GM19351 (cell line): ENCODE measurements around the gene ZNHIT2.
"Not testable (repeated sequence)": the region's sequence is repeated elsewhere in the genome, so short reads cannot be mapped to it uniquely, and the experiment has no call there.

ENCODE experiments used
- ATAC-seq: cut with Tn5 transposase; IDR thresholded peaks from one replicate; pipeline ENCODE4 v1.9.1; 2021; ENCODE audit warnings: mild to moderate bottlenecking, moderate library complexity; ENCODE audit not compliant: unreplicated experiment

Gene ZNHIT2

DNA sequence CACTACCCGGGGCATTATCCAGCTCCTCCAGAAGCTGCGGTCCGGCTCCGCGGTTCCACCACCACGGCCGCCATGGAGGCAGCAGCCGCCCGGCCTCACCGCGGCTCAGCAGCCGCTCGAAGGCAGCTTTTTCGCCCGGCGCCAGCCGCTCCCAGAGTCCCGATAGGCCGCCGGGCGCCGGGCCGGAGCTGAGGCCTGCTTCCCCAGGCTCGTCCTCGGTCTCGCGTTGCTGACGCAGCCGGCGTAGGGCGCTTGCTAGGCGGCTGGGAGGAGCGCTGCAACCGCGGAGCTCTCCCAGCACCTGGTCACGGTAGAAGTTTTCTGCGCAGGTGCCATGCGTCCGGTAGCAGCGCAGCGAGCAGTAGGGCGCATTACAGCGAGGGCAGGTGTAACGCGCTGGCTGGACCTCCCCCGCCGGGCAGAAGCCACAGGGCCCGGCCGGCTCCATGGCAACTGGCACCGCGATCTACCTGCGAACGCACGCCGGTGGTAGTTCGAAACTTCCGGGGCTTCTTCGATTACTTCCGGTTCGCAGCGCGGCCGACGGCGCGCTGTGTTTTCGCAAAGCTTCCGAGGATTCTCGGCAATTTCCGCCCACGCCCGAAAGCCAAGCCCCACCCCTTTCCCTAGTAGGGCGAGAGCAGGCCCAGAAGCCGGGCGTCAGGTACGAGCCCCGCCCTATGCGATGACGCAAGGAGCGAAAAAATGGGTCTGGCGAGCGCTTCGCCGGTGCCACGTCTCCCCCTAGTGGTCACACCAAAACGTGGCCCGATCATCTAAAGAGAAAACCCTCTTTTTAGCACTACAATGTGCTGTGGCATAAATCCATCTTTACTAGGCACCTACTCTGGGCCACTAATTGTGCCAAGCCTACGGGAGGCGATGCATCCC, at the start of gene ZNHIT2:
Gene ZNHIT2, minus strand, starts transcription at position 496 of the 891 bp plus-strand sequence. Its CDS starts 48 bp downstream, at position 448.
- ATAC-seq, result peak; percentile 59

GRCh38 chr11:65166893-65167292, 49.4 kb upstream of the ZNHIT2 start:
- no peak for ATAC-seq

- ATAC-seq, result no peak
Observed at GRCh38 chr11:65165410-65166317, 48.2 kb upstream of the ZNHIT2 start.

GRCh38 chr11:65163684-65164083, 46.2 kb upstream of the ZNHIT2 start:
- ATAC-seq, result no peak

DNA sequence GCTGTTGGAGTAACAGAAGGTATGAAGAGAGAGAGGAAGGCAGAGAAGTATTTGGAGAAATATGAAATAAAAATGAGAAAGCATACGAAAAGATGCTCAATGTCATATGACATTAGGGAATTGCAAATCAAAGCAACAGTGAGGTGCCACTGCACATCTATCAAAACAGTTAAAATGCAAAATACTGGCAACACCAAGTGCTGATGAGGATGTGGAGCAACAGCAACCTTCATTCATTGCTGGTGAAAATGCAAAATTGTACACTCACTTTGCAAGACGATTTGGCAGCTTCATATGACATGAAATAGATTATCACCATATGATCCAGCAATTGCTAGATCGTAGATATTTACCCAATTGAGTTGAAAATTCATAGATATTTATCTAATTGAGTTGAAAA, 43.1 kb upstream of the ZNHIT2 start:
- no peak for ATAC-seq

DNA sequence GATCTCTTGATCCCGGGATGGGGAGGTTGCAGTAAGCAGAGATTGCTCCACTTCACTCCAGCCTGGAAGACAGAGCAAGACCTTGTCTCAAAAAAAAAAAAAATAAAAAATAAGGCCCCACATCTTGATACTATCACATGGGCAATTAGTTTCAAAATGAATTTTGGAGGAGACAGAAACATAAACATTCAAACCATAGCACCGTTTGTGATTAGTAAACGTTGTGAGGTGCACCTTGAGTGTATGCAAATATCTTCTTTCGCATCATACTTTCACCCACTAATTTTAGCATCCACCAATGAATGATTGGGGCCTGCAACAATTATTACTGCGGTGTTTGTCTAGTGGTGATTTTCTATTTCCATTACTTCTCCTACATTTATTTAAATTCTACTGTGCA, 41.5 kb upstream of the ZNHIT2 start:
- ATAC-seq, result no peak

DNA sequence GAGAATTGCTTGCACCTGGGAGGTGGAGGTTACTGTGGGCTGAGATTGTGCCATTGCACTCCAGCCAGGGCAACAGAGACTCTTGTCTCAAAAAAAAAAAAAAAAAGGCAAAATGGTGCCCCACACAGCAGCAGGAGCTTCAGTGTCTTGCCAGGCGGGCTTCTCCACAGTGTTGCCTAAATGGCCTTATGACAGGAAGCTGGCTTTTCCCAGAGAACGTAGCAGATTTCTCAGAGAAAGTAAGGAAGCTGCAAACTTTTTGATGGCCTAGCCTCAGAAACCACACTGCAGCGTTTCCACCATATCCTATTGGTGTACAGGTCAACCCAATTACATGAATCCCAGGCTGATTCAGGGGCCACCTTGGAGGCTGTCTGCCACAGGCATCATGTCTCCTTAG, 39.8 kb upstream of the ZNHIT2 start:
- no peak for ATAC-seq

GRCh38 chr11:65156926-65157325, 39.4 kb upstream of the ZNHIT2 start:
- ATAC-seq, result no peak

GRCh38 chr11:65156256-65156655, 38.8 kb upstream of the ZNHIT2 start:
- ATAC-seq, result no peak

DNA sequence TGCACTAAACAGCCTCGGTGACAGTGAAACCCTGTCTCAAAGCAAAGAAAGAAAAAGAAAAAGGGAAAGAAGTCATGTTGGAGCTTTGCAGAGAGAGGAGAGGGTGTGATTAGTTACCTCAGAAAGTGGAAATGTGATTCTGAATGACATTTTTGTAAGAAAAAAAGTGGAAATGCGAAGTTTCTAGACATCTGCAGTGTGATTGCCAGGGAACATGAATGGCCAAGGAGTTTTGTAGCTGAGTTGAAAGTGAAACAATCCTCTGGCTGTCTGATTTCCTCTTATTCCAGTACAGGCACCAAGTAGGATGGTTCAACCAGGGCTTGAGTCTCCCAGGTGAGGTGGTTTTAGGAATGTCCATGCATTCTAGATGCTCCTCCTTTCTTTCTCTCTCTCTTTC, 34.6 kb upstream of the ZNHIT2 start:
- ATAC-seq, result no peak

DNA sequence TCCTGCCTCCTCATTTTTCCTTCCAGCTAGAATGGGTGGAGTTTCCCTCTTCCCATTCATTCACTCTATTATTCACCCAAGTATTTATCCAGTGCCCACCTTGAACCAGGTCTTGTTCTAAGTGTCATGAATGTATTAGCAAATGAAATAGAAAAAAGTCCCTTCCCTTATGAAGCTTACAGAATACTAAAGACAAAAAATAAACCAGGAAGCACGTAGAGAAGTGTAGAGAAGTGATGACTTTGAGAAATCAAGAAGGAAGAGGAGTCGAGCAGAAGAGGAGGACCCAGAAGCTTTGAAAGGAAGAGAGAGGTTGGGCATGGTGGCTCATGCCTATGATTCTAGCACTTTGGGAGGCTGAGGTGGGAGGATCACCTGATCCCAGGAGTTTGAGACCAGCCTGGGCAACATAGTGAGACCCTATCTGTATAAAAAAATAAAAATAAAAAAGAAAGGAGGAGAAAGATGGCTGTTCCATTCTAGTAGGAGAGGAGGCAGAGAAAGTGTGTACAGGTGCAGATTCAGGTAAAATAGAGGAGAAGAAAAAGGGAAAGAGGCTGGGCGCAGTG, 33.9 kb upstream of the ZNHIT2 start:
- no peak for ATAC-seq

GRCh38 chr11:65150509-65151299, 33.2 kb upstream of the ZNHIT2 start:
- no peak for ATAC-seq

DNA sequence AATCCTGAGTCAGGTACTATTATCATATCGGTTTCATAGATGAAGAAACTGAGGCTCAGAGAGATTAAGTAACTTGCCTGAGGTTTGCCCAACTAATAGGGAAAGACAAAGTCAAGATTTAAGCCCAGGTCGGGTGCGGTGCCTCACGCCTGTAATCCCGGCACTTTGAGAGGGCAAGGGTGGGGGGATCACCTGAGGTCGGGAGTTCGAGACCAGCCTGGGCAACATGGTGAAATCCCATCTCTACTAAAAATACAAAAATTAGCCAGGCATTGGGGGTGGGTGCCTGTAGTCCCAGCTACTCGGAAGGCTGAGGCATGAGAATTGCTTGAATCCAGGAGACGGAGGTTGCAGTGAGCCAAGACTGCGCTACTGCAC, 32.6 kb upstream of the ZNHIT2 start:
- ATAC-seq, result not testable (repeated sequence)

DNA sequence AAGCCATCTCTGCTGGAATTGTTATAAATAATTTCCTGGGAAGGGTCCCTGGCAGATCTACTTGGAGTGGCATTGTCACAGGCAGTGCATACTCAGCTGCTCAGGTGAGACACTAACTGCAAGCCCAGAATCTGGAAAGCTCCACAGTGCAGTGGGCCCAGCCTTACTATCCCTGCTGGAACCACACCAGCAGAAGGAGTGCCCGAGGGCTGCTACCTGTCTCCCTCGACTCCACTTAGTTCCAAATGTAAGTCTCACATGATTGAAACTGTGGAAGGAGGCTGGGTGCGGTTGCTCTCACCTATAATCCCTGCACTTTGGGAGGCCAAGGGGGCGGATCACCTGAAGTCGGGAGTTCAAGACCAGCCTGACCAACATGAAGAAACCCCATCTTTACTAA, 31.2 kb upstream of the ZNHIT2 start:
- ATAC-seq, result no peak

DNA sequence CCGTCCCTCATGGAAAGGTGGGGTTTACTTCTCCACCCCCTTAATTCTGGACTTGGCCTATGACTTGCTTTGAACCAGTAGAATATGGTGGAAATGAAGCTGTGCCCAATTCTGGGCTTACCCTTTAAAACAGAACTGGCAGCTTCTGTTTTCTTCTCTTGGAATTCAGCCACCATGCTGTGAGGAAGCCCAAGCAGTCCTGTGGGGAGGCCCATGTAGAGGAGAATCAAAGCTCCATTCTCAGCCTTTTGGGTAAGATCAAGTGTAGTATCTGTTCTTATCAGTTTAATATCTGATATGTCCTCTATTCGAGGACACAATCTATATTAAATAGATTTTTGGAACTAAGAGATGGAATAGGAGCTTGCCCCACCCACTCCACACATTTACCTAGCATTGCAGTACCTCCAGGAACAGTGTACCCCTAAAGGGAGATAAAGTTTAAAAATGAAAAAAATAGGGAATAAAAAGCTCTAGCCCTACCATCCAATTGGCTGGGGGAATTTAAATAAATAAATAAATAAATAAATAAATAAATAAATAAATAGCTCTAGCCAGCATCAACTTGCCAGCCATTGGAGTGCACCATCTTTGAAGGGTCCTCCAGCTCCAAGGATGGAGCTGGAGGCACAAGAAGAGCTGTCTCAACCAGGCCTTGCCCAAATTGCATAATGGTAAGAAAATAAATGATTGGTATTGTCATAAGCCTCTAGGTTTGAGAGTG, 30.0 kb upstream of the ZNHIT2 start:
- ATAC-seq, result no peak

DNA sequence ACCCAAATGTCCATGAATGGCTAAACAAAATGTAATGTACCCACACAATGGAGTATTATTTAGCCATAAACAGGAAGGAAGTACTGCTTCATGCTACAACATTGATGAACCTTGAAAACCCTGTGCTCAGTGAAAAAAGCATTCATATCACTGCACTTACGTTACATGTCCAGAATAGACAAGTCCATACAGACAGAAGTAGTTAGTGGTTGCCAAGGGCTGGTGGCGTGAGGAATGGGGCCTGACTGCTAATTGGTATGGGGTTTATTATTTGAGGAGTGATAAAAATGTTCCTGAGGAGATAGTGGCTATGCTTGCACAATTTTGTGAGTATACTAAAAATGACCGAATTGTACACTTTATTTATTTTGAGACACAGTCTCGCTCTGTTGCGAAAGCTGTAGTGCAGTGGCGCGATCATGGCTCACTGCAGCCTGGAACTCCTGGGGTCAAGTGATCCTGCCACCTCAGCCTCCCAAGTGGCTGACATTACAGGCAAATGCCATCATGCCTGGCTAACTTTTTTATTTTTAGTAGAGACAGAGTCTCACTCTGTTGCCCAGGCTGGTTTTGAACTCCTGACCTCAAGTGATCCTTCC, 24.5 kb upstream of the ZNHIT2 start:
- no peak for ATAC-seq

- ATAC-seq, result no peak
Observed at GRCh38 chr11:65136515-65137096, 19.1 kb upstream of the ZNHIT2 start.

GRCh38 chr11:65135633-65136145, 18.2 kb upstream of the ZNHIT2 start:
- ATAC-seq, result no peak
